Stimulated activated naive CD8-positive, alpha-beta T cell treated with anti-CD3 and anti-CD28 coated beads, Interleukin-15, amount 100 ng/mL, for 72 hours (primary cell): ENCODE data around the gene ISY1.
"Not testable (repeated sequence)": the region's sequence is repeated elsewhere in the genome, so short reads cannot be mapped to it uniquely, and the experiment has no call there.

Experiments
- ATAC-seq: fragments of 150-1000 bp; cut with Tn5 transposase; 2 replicates; pipeline ENCODE4 v1.10.0; 2021; ENCODE audit warnings: mild to moderate bottlenecking, moderate library complexity
- DNase-seq, 2 donors: peaks; one replicate each; pipeline ENCODE4 v3.0.0; 2021 to 2022
- H3K27ac Mint-ChIP-seq, 2 donors: one replicate each; pipeline ENCODE4 v1.8.0; 2022; ENCODE audit warnings: mild to moderate bottlenecking in 2 of 2, mixed read lengths in 2 of 2, moderate library complexity in 2 of 2
- H3K27me3 Mint-ChIP-seq: one replicate; pipeline ENCODE4 v1.8.0; 2022; ENCODE audit warnings: mixed read lengths
- H3K4me1 Mint-ChIP-seq: one replicate; pipeline ENCODE4 v1.8.0; 2022; ENCODE audit warnings: mild to moderate bottlenecking, mixed read lengths
- H3K4me3 Mint-ChIP-seq, 2 donors: one replicate each; pipeline ENCODE4 v1.8.0; 2022; ENCODE audit warnings: mild to moderate bottlenecking in 2 of 2, mixed read lengths in 2 of 2, moderate library complexity in 1 of 2
- H3K9me3 Mint-ChIP-seq, 2 donors: one replicate each; pipeline ENCODE4 v1.8.0; 2022; ENCODE audit warnings: mixed read lengths in 2 of 2

Gene ISY1

DNA sequence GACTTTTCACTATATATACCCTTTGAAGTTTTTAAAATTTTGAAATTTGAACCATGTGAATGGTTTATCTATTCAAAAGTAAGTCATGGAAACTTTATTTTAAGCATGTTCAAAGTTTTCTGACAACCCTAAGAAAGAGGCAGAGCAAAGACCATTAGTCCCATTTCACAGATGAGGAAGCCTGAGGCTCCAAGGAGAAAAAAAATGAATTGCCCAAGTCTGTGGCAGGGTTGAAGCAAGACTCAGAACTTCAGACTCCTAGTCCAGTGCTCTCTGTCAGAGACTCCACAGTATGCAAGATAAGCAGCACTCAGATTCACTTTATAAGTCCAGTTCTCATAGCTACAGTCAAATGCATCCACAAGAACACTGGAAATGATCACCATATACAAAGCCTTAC lies 43.7 kb downstream of the ISY1 start:
- H3K27me3 Mint-ChIP-seq = no peaks in the 10 kb centered on the region
- DNase-seq (no peak), ATAC-seq (no peak)
- H3K4me3 Mint-ChIP-seq = peak overlapping the region; percentile 82 to 85
- no peaks in the 10 kb centered on the region for H3K9me3 Mint-ChIP-seq
- peak overlapping the region; percentile 98 to 99 for H3K27ac Mint-ChIP-seq
- H3K4me1 Mint-ChIP-seq = peaks cover 72% of the 10 kb centered on the region

DNA sequence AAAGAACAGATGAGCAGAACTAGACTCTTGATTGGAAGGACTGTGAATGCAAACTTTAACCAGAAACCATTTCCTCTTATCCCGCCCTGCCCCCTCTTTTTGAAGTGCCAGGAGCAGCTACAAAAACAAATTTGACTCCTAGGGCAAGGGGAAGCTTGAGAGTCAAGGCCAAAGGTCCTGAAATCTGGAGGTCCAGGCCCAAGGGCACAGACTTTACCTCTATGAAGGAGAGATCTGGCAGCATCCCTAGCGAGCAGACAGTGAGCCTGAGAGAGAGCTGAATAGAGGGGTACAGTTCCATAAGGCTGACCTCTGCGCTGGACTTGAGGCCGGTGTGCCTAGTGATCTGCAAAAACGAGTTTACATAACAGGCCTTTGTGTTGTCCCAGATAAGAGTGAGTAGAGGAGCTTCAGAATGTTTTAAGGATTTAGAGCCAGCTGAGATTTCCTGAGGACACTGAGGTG lies 44.3 kb downstream of the ISY1 start:
- DNase-seq = peak; percentile 44 to 61
- peak overlapping the region; percentile 98 to 99 for H3K27ac Mint-ChIP-seq
- no peak for ATAC-seq
- peak overlapping the region; percentile 82 to 85 for H3K4me3 Mint-ChIP-seq
- H3K4me1 Mint-ChIP-seq = peaks cover 72% of the 10 kb centered on the region
- no peaks in the 10 kb centered on the region for H3K27me3 Mint-ChIP-seq
- H3K9me3 Mint-ChIP-seq = no peaks in the 10 kb centered on the region

DNA sequence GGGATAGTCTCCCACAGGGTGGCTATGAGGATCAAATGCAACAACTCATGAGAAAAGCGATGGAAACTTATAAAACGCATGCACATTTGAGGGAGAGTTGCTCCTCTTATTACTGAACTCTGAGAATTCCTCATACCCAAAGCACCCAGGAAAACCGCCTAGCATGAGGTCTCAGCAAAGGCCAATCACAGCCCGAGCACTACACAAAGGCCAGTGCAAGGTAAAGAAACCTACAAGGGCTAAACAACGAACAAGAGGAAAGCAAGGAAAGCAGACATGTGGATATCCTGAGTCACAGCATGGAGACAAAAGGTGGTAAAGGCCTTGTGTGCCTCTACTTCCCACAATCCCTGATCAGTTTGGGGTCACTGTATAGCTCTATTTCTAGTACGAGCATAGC lies 46.4 kb downstream of the ISY1 start:
- Mint-ChIP-seq H3K4me3 (peak overlapping the region; percentile 59 to 62), H3K27ac (peak overlapping the region; percentile 95 to 100), H3K9me3 (no peaks in the 10 kb centered on the region), H3K4me1 (peaks cover 89% of the 10 kb centered on the region), H3K27me3 (no peaks in the 10 kb centered on the region)
- ATAC-seq (no peak), DNase-seq (no peak)

GRCh38 chr3:129112308-129113052 lies 48.4 kb downstream of the ISY1 start:
- peak overlapping the region; percentile 77 to 79 for H3K4me3 Mint-ChIP-seq
- H3K4me1 Mint-ChIP-seq = peaks cover 90% of the 10 kb centered on the region

GRCh38 chr3:129111076-129111780 lies 49.6 kb downstream of the ISY1 start:
- peak overlapping the region; percentile 99 to 100 for H3K27ac Mint-ChIP-seq
- H3K9me3 Mint-ChIP-seq, DNase-seq, ATAC-seq, H3K27me3 Mint-ChIP-seq: not testable (repeated sequence)
- peaks cover 90% of the 10 kb centered on the region for H3K4me1 Mint-ChIP-seq
- H3K4me3 Mint-ChIP-seq = peak overlapping the region; percentile 69 to 79

More at GRCh38 chr3:129112308-129113052, 48.4 kb downstream of the ISY1 start:
- DNase-seq = peak; percentile 81 to 91
- Mint-ChIP-seq H3K27ac (peak overlapping the region; percentile 99 to 100), H3K9me3 (no peaks in the 10 kb centered on the region), H3K27me3 (no peaks in the 10 kb centered on the region)
- peak; percentile 94 for ATAC-seq

GRCh38 chr3:129107793-129108192 lies 53.1 kb downstream of the ISY1 start:
- Mint-ChIP-seq H3K27me3 (no peaks in the 10 kb centered on the region), H3K27ac (peak overlapping the region; percentile 94 to 96), H3K9me3 (no peaks in the 10 kb centered on the region), H3K4me3 (peak overlapping the region; percentile 52 to 61), H3K4me1 (peaks cover 91% of the 10 kb centered on the region)
- no peak for ATAC-seq
- DNase-seq = no peak

- ATAC-seq = no peak
- peak overlapping the region; percentile 94 to 96 for H3K27ac Mint-ChIP-seq
- H3K4me3 Mint-ChIP-seq = peak overlapping the region in 1 of 2 donors; percentile 54
- H3K4me1 Mint-ChIP-seq = peaks cover 92% of the 10 kb centered on the region
- no peaks in the 10 kb centered on the region for H3K27me3 Mint-ChIP-seq
- no peak for DNase-seq
- H3K9me3 Mint-ChIP-seq = no peaks in the 10 kb centered on the region
Measured at GRCh38 chr3:129106866-129107565, 53.8 kb downstream of the ISY1 start.

DNA sequence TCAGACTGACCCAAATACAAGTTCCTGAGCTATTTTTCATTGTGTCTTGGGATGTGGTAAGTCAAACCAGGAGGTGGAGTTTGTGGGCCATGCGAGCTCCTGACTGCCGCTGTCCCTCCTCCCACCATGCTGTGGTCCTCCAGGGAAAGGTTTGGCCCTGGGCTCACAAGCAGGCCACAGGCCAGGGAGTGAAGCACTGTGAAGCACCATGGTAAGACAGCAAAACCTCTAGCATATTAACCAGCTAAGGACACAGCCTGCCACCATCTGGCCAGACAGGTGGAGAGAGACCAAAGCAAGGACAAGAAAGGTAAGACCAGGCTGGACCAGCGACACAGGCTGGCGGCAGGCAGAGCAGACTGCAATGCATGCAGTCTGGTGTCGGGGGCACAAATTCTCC lies 54.5 kb downstream of the ISY1 start:
- ATAC-seq = no peak
- Mint-ChIP-seq H3K4me1 (peaks cover 92% of the 10 kb centered on the region), H3K27ac (peak overlapping the region in 1 of 2 donors; percentile 91), H3K4me3 (peak overlapping the region in 1 of 2 donors; percentile 44), H3K27me3 (no peaks in the 10 kb centered on the region), H3K9me3 (no peaks in the 10 kb centered on the region)
- DNase-seq = no peak

GRCh38 chr3:129105862-129106261 lies 55.0 kb downstream of the ISY1 start:
- Mint-ChIP-seq H3K27me3 (no peaks in the 10 kb centered on the region), H3K9me3 (no peaks in the 10 kb centered on the region), H3K4me3 (no peak overlapping the region), H3K27ac (peak overlapping the region in 1 of 2 donors; percentile 68), H3K4me1 (peaks cover 92% of the 10 kb centered on the region)
- DNase-seq (no peak), ATAC-seq (no peak)

GRCh38 chr3:129104498-129105079 lies 56.3 kb downstream of the ISY1 start:
- no peaks in the 10 kb centered on the region for H3K27me3 Mint-ChIP-seq
- H3K27ac Mint-ChIP-seq = peak overlapping the region; percentile 78 to 95
- DNase-seq = no peak
- H3K4me1 Mint-ChIP-seq = peaks cover 94% of the 10 kb centered on the region
- H3K4me3 Mint-ChIP-seq = no peak overlapping the region
- H3K9me3 Mint-ChIP-seq = no peaks in the 10 kb centered on the region
- no peak for ATAC-seq

DNA sequence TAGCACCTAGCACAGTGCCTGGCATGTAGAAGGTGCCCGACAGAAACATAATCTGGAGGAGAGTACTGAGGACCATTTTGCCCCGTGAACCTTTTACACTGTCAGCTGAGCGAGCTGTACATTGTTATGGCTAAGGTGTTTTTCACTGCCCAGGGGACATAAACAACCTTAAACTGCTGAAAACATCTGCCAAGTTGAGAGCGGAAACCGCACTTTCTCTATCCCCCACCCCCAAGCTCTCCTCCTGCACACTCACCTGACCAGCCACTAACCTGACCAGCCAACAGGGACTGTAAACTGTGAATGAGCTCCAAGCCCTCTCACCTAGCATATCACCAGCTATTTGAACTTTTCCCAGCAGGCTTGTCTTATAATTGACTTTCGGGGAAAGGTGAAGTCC lies 56.8 kb downstream of the ISY1 start:
- Mint-ChIP-seq H3K27me3 (no peaks in the 10 kb centered on the region), H3K27ac (peak overlapping the region; percentile 28 to 95), H3K4me3 (no peak overlapping the region), H3K9me3 (no peaks in the 10 kb centered on the region), H3K4me1 (peaks cover 97% of the 10 kb centered on the region)
- ATAC-seq (no peak), DNase-seq (no peak)

GRCh38 chr3:129103296-129103695 lies 57.6 kb downstream of the ISY1 start:
- no peak for ATAC-seq
- H3K27ac Mint-ChIP-seq = peak overlapping the region; percentile 72 to 95
- DNase-seq = no peak
- H3K9me3 Mint-ChIP-seq = no peaks in the 10 kb centered on the region
- no peaks in the 10 kb centered on the region for H3K27me3 Mint-ChIP-seq
- no peak overlapping the region for H3K4me3 Mint-ChIP-seq
- peaks cover 93% of the 10 kb centered on the region for H3K4me1 Mint-ChIP-seq

DNA sequence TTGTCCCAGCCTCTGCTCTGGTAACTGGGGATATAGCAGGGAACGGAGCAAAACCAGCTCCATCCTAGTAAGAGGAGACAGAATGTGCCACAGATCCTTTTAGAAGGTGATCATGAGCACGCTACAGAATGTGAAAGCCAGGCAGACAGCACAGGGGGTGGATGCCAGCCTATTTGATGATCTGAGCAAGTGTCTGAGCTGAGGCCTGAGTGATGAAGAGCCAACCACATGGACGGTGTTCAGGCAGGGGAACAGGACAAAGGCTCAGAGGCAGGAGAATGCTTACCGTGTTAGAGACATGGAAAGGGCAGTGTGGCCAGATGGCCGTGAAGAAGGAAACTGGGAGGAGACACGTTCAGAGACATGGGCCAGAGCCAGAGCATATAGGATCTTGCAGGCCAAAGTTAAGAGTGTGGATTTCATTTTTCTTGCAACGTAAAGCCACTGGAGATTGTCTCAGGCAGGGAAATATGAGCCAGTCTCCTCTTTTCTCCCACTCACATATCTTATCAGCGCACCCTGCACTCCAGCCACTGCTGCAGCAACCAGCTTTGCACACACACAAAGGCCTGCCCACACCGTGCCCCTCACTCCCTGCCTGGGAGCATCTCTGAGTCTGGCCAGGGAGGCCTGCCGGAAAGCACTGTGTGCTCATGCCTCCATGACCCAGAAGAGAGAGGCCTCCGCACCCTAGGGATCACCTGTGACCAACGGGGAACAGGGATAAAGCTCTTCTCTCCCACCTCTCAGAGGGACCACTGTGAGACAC lies 59.3 kb downstream of the ISY1 start:
- no peak for DNase-seq
- Mint-ChIP-seq H3K4me1 (peaks cover 93% of the 10 kb centered on the region), H3K27me3 (no peaks in the 10 kb centered on the region), H3K27ac (peak overlapping the region; percentile 30 to 88), H3K4me3 (peak overlapping the region in 1 of 2 donors; percentile 36), H3K9me3 (no peaks in the 10 kb centered on the region)
- ATAC-seq = no peak

- DNase-seq (no peak), ATAC-seq (peak; percentile 46)
- H3K27me3 Mint-ChIP-seq = no peaks in the 10 kb centered on the region
- no peaks in the 10 kb centered on the region for H3K9me3 Mint-ChIP-seq
- peaks cover 89% of the 10 kb centered on the region for H3K4me1 Mint-ChIP-seq
- peak overlapping the region in 1 of 2 donors; percentile 22 for H3K27ac Mint-ChIP-seq
- no peak overlapping the region for H3K4me3 Mint-ChIP-seq
Measured at GRCh38 chr3:129100274-129100673, 60.6 kb downstream of the ISY1 start.

DNA sequence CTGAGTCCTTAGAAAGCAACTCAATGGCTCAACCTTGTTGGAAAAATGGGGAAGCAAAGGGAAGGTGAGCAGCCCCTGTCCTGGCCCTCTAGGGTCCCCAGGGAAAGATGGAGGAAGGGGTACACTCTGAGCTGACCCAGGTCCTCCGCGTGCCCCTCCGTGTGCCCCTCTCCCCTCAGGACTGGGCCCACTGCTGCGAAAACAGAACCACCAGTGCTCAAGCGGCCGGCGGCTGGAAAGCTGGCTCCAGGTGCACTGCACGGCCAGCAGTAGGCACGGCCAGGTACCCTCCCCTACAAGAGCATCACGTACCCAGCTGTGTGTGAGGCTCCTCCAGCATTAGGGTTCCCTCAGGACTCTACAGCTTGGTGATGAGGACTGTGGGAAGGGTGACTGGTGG lies 65.6 kb downstream of the ISY1 start:
- Mint-ChIP-seq H3K27ac (peak overlapping the region in 1 of 2 donors; percentile 76), H3K27me3 (no peaks in the 10 kb centered on the region), H3K9me3 (no peaks in the 10 kb centered on the region), H3K4me3 (no peak overlapping the region), H3K4me1 (peaks cover 41% of the 10 kb centered on the region)
- ATAC-seq (no peak), DNase-seq (no peak)
